HTR-8/SVneo (cell line): ENCODE measurements around the gene PIGH.
"Not testable (repeated sequence)": the region's sequence is repeated elsewhere in the genome, so short reads cannot be mapped to it uniquely, and the experiment has no call there.

Source experiments
- DNase-seq: peaks from one replicate; pipeline ENCODE4 v3.0.0; 2011; ENCODE audit warnings: low spot score, mixed read lengths; ENCODE audit not compliant: insufficient read length
- FAIRE-seq: peaks from 2 replicates; lab custom pipeline; 2011; peaks lifted over from hg19 to GRCh38; lab: Jason Lieb, UNC

The PIGH gene

DNA sequence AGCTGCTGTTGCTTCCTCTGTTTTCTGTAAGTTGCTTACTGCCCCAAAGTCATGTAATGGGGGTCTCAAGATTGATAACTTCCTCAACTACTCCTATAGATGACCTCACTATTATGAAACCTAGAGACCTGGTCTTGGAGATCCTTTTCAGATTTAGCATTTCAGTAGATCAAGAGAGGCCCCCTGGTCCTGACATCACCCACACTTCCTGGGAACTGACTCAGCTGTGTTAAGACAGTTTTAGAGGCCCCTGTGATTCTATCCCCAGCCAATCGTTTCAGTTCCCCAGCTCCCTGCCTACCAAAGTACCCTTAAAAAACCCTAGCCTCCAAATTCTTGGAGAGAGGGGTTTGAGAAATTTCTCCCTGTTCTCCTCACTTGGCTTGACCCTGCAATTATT lies 10.4 kb upstream of the PIGH start:
- FAIRE-seq (no peak), DNase-seq (no peak)

DNA sequence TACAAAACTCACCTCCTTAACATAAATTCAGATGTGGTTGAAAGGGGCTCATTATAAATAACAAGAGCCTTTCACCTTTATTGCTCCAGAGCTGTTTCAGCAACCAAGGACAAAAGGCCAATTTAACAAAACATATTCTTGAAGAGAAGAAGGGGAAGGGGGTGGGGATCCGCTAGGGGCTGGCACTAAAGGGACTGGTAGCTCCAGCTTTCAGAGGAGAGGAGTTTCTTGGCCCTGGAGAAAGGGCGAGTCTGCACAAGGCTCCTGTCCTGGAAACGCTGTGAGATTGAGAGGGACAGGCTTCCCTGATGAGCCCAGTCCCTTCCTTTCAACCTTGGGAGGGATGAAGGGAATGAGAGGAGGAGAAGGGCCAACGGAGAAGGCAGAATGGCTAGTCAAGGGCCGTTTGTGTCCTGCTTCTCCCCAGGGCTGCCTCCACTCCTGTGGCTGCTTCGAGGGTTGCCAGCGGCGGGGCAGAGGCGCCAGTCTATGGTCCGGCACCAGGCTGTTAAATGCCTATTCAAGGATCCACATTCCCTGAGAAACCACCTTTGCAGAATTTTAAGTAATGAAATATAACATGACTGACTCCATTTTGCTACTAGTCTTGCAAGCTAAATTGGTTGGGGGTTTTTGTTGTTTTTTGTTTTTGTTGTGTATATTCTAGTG lies 9.7 kb upstream of the PIGH start:
- DNase-seq (no peak), FAIRE-seq (no peak)

DNA sequence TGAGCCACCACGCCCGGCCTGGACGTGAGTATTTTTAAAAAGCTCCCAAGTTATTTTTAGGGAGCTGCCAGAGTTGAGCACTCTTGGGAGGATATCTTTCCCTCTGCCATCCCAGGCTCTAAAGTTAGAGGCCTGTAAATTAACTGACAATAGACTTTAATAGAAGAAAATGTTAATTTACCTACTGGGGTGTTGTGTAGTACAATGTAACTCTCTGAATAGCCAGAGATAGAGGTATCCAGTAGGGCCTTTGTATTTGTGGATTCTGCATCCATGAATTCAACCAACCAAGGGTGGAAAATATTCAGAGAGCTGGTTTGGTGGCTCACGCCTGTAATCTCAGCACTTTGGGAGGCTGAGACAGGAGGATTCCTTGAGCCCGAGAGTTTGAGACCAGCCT lies 7.6 kb upstream of the PIGH start:
- FAIRE-seq (no peak), DNase-seq (no peak)

DNA sequence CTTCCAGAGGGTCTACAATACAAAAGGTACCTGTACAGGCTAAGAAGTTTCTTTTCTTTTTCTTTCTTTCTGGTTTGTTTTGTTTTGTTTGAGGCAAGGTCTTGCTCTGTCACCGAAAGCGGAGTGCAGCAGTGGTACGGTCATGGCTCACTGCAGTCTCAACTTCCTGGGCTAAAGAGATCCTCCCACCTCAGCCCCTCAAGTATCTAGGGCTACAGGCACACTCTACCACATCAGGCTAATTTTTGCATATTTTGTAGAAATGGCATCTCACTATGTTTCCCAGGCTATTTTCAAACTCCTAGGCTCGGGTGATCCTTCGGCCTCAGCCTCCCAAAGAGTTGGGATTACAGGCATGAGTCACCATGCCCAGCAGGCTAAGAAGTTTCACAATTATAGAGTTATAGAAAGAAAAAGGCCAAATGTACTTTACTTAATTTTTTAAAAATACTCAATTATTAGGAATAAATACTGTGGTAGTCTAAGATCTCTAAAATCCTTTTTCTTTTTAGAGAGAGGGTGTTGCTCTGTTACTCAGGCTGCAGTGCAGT lies 3.0 kb upstream of the PIGH start:
- FAIRE-seq (peak; percentile 88), DNase-seq (no peak)

DNA sequence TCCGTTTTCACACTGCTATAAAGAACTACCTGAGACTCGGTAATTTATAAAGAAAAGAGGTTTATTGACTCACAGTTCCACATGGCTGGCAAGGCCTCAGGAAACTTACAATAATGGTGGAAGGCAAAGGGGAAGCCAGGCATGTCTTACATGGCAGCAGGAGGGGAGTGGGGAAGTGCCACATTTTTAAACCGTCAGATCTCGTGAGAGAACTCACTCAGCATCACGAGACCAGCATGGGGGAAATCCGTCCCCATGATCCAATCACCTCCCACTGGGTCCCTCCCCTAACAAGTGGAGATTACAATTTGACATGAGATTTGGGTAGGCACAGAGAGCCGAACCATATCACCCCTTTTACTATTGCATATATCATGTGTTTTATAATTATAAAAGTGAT lies 2.0 kb upstream of the PIGH start:
- FAIRE-seq: peak; percentile 28

DNA sequence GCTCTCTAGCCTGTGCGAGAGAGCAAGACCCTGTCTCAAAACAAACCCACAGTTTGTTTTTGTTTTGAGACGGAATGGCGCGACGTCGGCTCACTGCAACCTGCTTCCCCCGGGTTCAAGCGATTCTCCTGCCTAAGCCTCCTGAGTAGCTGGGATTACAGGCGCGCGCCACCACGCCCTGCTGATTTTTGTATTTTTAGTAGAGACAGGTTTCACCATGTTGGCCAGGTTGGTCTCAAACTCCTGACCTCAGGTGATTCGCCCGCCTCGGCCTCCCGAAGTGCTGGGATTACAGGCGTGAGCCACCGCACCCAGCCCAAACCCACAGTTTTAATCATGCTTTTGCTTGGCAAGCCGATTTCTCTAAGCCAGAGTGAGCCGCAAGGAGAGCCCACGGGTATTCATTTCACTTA lies 500 bp upstream of the PIGH start:
- not testable (repeated sequence) for FAIRE-seq, DNase-seq

More for the DNA sequence above, 2.0 kb upstream of the PIGH start:
- DNase-seq: no peak

DNA sequence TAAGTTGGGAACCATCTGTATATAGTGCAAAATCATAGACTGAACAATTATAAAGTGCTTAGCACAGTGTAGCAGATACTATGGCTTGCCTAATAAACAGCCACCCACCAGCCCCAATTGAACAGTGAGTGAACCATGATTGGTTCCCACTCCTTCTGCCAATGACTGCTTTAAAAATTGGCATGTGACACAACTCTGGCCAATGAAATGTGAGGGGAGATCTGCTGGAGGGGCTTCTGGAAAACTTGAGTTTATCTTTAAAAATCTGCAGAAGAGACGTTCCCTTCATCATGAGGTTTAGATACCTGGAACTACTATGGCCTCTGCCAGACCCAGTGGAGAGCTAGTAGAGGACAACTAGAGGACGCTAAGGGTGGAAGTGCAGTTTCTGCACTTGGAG lies 4.7 kb downstream of the PIGH start:
- FAIRE-seq (peak; percentile 84), DNase-seq (no peak)

DNA sequence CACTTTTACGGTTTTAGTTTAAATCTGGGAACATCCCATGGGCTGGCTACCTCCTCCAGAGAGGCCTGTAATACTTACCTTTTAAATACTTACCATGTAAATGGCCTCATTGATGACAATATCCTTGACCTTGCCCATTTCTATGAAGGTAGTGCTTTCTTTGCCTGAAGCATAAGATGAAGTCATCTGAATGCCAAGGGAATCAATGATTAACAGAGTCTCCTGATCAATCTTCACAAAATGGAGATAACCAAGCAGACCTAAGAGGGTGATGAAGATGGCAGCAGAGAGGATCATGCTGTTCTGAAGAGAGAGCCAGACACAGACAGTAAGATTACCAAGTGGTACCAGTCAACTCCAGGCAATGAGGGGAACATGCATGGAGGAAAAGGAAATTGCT lies 6.4 kb downstream of the PIGH start:
- peak; percentile 80 for FAIRE-seq
- DNase-seq: not testable (repeated sequence)

DNA sequence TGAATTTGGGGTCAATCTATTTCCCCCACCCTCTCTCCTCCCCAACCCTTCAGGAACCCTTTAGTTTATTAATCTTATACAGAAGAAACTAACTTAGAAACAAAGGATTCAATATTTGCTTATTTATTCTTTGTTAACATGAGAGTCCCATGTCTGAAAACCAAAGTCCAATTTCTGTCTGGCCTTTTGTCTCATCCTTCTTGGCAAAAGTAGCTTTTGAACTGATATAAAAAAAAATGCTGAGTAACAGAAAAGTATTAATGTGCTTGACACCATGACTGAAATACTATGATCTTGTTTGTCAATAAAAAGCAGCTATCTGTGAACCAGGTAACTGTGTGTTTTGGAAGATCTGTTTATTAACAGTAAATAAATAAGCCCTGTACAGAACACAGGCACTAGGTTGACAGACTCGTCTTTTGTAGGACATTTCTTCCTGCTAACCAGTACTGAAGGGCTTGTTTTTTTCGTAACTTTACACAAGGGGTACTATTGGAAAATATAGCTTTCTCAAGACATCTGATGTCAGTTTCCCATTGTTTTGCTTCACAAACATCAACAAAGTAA lies 10.8 kb downstream of the PIGH start:
- FAIRE-seq: peak; percentile 96

DNA sequence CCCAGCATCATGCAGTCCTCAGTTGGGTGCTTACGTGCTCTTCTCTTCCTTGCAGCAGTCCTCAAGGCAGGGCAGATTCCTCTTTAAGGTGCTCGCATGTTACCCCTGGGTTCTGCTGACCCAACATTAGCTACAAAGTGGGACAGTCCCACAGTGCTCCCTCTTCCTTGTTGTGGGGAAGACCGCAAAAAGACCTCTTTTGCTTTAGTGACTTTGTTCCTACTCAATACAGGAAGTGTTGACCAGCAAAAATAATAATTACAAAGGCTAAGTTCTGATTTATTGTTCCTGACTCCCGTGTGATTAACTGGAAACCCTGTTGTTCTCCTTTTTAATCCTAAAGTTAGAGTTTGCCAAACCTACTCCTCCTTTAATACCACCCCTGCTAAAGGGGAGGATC lies 13.7 kb downstream of the PIGH start:
- DNase-seq (no peak), FAIRE-seq (no peak)

More for the DNA sequence above, 10.8 kb downstream of the PIGH start:
- DNase-seq: no peak

DNA sequence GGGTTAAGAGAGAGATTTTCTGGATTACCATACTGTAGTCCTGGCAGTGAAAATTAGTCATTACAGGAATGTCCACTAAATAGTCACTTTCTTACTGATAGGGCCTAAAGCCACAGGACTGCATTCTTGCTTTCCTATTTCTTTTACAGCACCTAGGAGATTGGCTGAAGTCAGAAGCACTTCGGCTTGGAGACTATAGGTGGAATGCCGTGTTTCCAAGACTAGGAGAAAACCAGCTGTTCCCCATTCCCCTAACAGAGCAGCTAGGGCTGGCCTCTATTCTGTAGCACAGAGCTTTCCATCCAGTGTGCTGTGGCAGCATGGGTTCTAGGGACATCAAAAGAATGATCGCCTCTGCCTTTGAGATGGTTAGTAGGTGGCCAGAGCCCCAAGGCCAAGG lies 15.1 kb downstream of the PIGH start:
- no peak for FAIRE-seq
- no peak for DNase-seq

DNA sequence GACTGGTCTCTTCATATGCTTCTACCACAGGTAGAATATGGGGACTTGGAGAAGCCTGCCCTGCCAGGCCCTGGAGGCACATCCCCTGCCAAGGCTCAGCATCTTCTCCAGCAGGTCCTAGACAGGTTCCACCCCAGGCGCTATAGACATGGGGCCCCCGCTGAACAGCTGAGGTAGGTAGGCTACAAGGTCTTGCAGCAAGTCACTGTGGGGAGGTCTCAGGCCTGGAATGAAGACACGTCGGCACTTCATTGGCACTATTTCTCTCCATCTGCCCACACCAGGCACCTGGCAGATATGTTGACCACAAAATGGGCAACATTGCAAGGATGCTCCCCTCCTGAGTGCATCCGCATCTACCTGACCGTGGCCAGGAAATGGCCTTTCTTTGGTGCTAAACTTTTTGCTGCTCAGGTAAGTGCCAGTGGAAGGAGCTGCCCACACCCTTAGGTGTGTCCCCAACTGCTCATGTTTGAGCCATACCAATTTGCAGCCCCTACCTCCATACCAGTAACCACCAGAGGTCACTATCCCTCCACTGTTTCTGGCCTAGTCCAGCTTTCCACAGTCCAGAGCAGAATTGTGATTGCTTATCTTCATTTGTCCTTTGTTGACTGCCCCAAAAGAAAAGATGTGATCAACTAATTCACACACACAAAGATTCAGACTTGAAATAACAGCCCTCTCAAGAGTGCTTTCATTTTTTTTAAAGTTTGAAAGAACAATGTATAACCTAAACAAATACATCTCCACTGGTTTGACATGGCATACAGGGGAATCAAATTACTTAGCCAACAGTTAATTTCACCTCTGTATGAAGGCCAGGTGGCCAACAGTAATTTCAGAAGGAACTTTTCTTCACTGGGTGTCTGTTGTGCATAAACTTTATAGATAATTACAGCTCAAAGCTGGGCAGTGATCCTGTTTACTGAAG lies 16.1 kb downstream of the PIGH start:
- DNase-seq (peak; percentile 96), FAIRE-seq (peak; percentile 100)

DNA sequence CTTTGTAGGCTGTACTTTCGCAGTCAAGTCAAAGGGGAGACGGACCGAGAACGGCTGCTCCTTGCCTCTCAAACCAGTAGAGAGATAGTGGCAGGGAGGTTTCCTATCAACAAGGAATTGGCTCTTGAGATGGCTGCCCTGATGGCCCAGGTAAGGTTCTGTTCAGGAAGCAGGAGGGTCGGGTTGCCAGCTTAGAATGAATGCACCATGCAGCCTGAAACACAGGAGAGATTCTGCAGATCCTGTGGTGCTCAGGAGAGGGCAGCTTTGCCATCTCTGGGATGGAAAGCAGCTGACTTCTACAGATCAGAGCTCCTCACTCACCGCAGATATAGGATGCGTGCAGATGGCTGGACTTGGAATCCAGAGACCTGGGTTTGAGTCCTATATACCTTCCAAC lies 18.0 kb downstream of the PIGH start:
- FAIRE-seq: peak; percentile 85
- no peak for DNase-seq

DNA sequence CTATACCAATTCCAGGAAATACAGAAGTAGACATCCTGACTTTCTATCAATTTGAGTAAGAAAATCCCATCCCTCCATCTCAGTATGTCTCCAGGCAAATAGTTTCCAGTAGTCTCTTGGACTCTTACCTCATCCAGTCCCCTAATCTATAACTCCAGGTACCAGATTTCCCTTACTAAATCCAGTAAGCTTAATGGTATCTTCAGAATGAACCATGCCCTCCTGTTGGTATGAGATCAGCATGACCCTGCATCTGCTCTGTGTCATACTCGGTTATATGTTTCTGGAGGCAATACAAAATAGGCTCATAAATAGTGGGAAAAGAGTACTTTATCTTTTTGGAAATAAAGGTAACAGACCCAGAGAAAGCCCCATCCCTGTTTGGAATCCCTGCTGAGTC lies 18.4 kb downstream of the PIGH start:
- DNase-seq (no peak), FAIRE-seq (no peak)

DNA sequence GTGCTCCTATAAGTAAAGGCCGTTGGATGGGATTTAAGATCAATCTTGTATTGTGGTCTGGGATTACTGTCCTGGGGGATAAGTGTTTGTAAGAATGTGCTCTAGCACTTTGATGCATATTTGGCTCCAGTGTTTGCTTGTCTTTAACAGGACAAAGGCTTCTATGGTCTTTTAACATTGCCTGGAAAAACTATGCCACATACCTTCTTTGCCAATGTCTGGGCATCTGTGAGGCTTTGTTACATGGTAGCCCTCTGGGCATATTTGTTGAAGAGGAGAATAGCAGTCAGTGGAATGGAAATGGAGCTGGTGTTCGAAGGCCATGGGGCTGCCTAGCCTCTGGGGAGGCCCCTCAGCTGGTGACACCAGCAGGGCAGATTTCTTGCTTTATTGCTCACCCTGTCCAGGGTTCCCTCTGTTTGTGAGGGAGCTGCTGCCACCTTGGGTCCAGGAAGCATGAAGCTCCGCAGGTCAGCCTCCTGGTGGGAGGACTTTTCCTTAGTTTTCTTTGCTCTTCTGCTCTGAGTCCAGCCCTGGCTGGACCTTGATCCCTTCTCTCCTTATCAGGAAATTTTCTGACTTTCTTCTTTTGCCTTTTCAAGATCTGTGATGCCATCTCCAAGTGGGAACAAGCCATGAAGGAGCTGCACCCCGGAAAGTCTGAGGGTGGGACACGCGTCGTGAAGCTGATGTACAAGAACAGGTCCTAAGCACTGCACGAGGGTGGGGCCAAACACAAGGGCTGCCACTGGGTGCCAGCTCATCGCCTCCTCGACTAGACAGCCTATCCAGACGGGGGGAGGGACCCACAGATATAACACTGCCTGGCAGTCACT lies 19.5 kb downstream of the PIGH start:
- FAIRE-seq: peak; percentile 90
- no peak for DNase-seq

DNA sequence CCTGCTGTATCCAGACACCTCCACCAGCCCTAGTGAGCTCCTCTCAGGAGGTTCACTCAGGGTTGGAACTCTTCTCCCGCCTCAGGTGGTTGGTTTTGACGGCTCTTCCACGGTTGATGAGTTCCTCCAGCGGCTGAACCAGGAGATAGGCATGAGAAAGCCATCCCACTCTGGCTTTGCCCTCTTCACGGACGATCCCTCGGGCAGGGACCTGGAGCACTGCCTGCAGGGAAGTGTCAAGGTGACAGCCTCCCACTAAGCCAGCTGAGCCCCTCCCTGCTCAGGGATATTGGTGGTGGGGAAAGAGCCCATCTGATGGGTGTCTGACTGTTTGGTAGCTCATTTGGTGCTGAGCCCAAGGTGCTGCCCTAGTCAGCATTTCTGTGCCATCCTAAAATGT lies 20.4 kb downstream of the PIGH start:
- FAIRE-seq: no peak
- no peak for DNase-seq

DNA sequence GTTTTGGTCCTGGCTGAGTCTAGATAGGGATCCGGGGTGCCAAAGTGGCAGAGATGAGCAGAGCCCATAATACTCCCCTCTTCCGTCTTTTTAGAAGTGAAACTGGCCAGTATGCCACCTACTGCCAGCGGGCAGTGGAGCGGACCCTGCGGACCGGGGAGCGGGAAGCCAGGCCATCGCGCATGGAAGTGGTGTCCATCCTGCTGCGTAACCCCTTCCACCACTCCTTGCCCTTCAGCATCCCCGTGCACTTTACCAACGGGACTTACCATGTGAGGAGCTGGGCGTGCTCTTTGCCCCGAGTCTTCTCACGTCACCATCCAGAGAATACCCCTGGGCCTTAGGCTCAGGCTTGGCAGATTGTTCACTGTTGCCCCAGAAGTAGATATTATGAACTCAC lies 21.0 kb downstream of the PIGH start:
- DNase-seq: no peak
- FAIRE-seq: no peak

DNA sequence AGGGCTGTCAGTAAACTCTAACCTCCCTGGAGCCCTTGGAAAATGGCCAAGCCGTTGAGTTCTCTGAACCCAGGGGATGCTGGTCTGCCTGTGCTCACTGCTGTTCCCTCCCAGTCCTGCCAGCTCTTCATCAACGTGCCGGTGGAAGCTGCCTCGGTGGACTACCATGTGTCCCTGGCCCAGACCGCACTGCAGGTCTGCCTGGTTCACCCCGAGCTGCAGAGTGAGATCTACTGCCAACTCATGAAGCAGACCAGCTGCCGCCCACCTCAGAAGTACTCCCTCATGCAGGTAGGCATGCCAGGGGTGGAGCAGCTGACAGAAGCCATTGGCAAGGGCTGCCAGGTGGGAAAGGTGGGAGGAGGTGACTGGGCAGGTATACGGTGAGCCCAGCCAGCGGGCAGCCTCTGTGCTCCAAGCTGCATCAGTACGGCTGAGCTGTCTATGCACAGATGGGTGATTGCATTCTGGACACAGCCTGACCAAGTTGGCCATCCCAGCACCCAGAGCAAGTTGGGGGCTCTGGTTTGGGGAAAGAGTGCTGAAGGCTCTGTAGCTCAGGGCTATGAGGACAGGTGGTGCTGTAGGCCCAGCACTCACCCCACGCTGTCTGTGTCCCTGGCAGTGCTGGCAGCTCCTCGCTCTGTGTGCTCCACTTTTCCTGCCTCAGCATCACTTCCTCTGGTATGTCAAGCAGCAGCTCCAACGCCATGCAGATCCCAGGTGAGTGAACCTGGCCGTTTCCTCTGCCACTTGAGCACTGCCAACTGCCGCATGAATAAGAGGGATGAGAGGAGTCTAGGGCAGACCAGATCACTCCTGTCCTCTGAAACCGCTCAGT lies 21.9 kb downstream of the PIGH start:
- peak; percentile 97 for FAIRE-seq
- no peak for DNase-seq

DNA sequence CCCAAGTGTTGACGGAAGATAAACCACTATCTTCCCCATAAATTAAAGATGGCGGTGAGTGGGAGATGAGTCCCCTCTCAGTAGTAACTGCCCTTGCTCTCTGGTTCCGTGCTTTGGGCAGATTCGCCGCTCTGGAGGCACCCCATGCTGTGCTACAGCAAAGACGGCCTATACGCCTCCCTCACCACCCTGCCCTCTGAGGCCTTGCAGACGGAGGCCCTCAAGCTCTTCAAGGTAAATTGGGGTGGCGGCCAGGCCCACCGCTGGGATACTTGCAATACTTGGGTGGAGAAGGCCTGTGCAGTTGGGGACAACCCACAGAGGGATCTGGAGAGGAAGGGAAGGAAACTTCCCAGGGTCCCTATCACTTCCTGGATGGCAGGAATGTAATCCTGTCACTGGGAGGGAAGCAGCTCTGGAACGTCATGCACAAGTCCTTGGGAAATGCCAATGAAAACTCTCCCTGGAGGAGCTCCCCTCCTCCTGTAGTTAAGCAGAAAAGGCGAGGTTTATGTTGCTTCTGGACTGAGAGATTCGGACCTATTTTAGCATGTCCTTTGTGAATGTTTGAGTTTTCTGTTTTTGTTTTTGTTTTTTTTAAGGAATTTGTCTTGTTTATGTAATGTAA lies 22.8 kb downstream of the PIGH start:
- no peak for DNase-seq
- no peak for FAIRE-seq
